HUES48 (cell line): ENCODE data around the gene PDE8B.

ENCODE experiments used
- H3K27ac ChIP-seq: one replicate; pipeline ENCODE4 v1.7.0; 2013; ENCODE audit warnings: low read depth, low read length, inconsistent platforms
- H3K27me3 ChIP-seq: 2 replicates; pipeline ENCODE4 v1.6.1; 2013; ENCODE audit warnings: mild to moderate bottlenecking, low read length; ENCODE audit not compliant: control insufficient read depth, insufficient read depth
- H3K36me3 ChIP-seq: 2 replicates; pipeline ENCODE4 v1.6.1; 2013; ENCODE audit warnings: low read length; ENCODE audit not compliant: control insufficient read depth, insufficient read depth
- H3K4me1 ChIP-seq: 2 replicates; pipeline ENCODE4 v1.6.1; 2013; ENCODE audit warnings: mild to moderate bottlenecking, low read length; ENCODE audit not compliant: control insufficient read depth, insufficient read depth
- H3K4me3 ChIP-seq: 2 replicates; pipeline ENCODE4 v1.5.1; 2013; ENCODE audit warnings: mild to moderate bottlenecking, low read depth, low read length
- H3K9ac ChIP-seq: 2 replicates; pipeline ENCODE4 v1.6.1; 2013; ENCODE audit warnings: mild to moderate bottlenecking, low read depth, low read length, moderate library complexity
- H3K9me3 ChIP-seq: 2 replicates; pipeline ENCODE4 v1.6.1; 2013; ENCODE audit warnings: low read length; ENCODE audit not compliant: control insufficient read depth, insufficient read depth

Gene PDE8B

GRCh38 chr5:77194762-77195161, 15.7 kb upstream of the PDE8B start:
- no peaks in the 10 kb centered on the region for H3K36me3 ChIP-seq
- H3K9ac ChIP-seq, result no peak overlapping the region
- H3K27ac ChIP-seq, result no peak overlapping the region
- H3K27me3 ChIP-seq, result no peaks in the 10 kb centered on the region
- no peak overlapping the region for H3K4me3 ChIP-seq
- H3K9me3 ChIP-seq, result no peaks in the 10 kb centered on the region
- H3K4me1 ChIP-seq, result no peaks in the 10 kb centered on the region

- H3K4me1 ChIP-seq, result no peaks in the 10 kb centered on the region
- no peak overlapping the region for H3K4me3 ChIP-seq
- H3K9me3 ChIP-seq, result no peaks in the 10 kb centered on the region
- H3K9ac ChIP-seq, result no peak overlapping the region
- H3K36me3 ChIP-seq, result no peaks in the 10 kb centered on the region
- H3K27me3 ChIP-seq, result no peaks in the 10 kb centered on the region
- H3K27ac ChIP-seq, result no peak overlapping the region
Observed at GRCh38 chr5:77197840-77198554, 12.5 kb upstream of the PDE8B start.

GRCh38 chr5:77200663-77201062, 9.8 kb upstream of the PDE8B start:
- Histone ChIP-seq H3K9ac (no peak overlapping the region), H3K27me3 (no peaks in the 10 kb centered on the region), H3K4me1 (no peaks in the 10 kb centered on the region), H3K9me3 (no peaks in the 10 kb centered on the region), H3K4me3 (no peak overlapping the region), H3K27ac (no peak overlapping the region), H3K36me3 (no peaks in the 10 kb centered on the region)

GRCh38 chr5:77202145-77202544, 8.3 kb upstream of the PDE8B start:
- Histone ChIP-seq H3K9ac (no peak overlapping the region), H3K36me3 (no peaks in the 10 kb centered on the region), H3K4me1 (no peaks in the 10 kb centered on the region), H3K27ac (no peak overlapping the region), H3K4me3 (no peak overlapping the region), H3K9me3 (no peaks in the 10 kb centered on the region), H3K27me3 (peaks cover 7% of the 10 kb centered on the region)

GRCh38 chr5:77204967-77205366, 5.5 kb upstream of the PDE8B start:
- H3K9ac ChIP-seq, result no peak overlapping the region
- no peaks in the 10 kb centered on the region for H3K4me1 ChIP-seq
- H3K36me3 ChIP-seq, result no peaks in the 10 kb centered on the region
- H3K27me3 ChIP-seq, result peaks cover 35% of the 10 kb centered on the region
- no peak overlapping the region for H3K27ac ChIP-seq
- H3K9me3 ChIP-seq, result no peaks in the 10 kb centered on the region
- H3K4me3 ChIP-seq, result no peak overlapping the region

- Histone ChIP-seq H3K36me3 (no peaks in the 10 kb centered on the region), H3K27me3 (peaks cover 72% of the 10 kb centered on the region), H3K9me3 (no peaks in the 10 kb centered on the region), H3K9ac (no peak overlapping the region), H3K27ac (no peak overlapping the region), H3K4me1 (peaks cover 6% of the 10 kb centered on the region), H3K4me3 (no peak overlapping the region)
Observed at GRCh38 chr5:77208507-77209163, 1.8 kb upstream of the PDE8B start.

- peaks cover 6% of the 10 kb centered on the region for H3K4me1 ChIP-seq
- H3K9ac ChIP-seq, result no peak overlapping the region
- no peaks in the 10 kb centered on the region for H3K9me3 ChIP-seq
- H3K36me3 ChIP-seq, result no peaks in the 10 kb centered on the region
- no peak overlapping the region for H3K27ac ChIP-seq
- H3K27me3 ChIP-seq, result peaks cover 79% of the 10 kb centered on the region
- peak overlapping the region; percentile 62 for H3K4me3 ChIP-seq
Observed at GRCh38 chr5:77209495-77210090, 887 bp upstream of the PDE8B start.

- Histone ChIP-seq H3K9me3 (no peaks in the 10 kb centered on the region), H3K27ac (no peak overlapping the region), H3K36me3 (no peaks in the 10 kb centered on the region), H3K4me1 (peaks cover 6% of the 10 kb centered on the region), H3K4me3 (peak overlapping the region; percentile 62), H3K9ac (no peak overlapping the region), H3K27me3 (peaks cover 79% of the 10 kb centered on the region)
Observed at GRCh38 chr5:77210964-77211690, 647 bp downstream of the PDE8B start.

- H3K9ac ChIP-seq, result no peak overlapping the region
- H3K4me1 ChIP-seq, result peaks cover 6% of the 10 kb centered on the region
- no peaks in the 10 kb centered on the region for H3K36me3 ChIP-seq
- peaks cover 74% of the 10 kb centered on the region for H3K27me3 ChIP-seq
- H3K27ac ChIP-seq, result no peak overlapping the region
- H3K9me3 ChIP-seq, result no peaks in the 10 kb centered on the region
- H3K4me3 ChIP-seq, result peak overlapping the region; percentile 62
Observed at GRCh38 chr5:77211691-77212047, 1.2 kb downstream of the PDE8B start.

- Histone ChIP-seq H3K27ac (no peak overlapping the region), H3K4me1 (peaks cover 6% of the 10 kb centered on the region), H3K9ac (no peak overlapping the region), H3K4me3 (no peak overlapping the region), H3K27me3 (peaks cover 57% of the 10 kb centered on the region), H3K9me3 (no peaks in the 10 kb centered on the region), H3K36me3 (no peaks in the 10 kb centered on the region)
Observed at GRCh38 chr5:77213601-77214000, 3.1 kb downstream of the PDE8B start.

GRCh38 chr5:77214151-77214550, 3.7 kb downstream of the PDE8B start:
- H3K27me3 ChIP-seq, result peaks cover 51% of the 10 kb centered on the region
- H3K4me1 ChIP-seq, result peaks cover 6% of the 10 kb centered on the region
- H3K4me3 ChIP-seq, result no peak overlapping the region
- no peaks in the 10 kb centered on the region for H3K36me3 ChIP-seq
- no peak overlapping the region for H3K9ac ChIP-seq
- H3K27ac ChIP-seq, result no peak overlapping the region
- H3K9me3 ChIP-seq, result no peaks in the 10 kb centered on the region
